ENCODE data around the gene PIEZO1. TPM values are rescaled to one million over a fixed set of nuclear protein-coding genes. Genes with fewer than 3 reads are reported as not detected.

PIEZO1 gene
- total and polyA plus RNA-seq, 2 experiments from 2014 or later, result 30.4 to 70.1 TPM

- Mint-ChIP-seq H3K9me3 (no peaks in the 10 kb centered on the region), H3K4me3 (no peak overlapping the region), H3K4me1 (peaks cover 20% of the 10 kb centered on the region), H3K36me3 (ENCODE audit: low read depth) (no peaks in the 10 kb centered on the region; the same call in 2 of the 3 replicates), H3K27me3 (ENCODE audit: insufficient read depth, low read depth, poor library complexity) (peaks cover 13% of the 10 kb centered on the region), H3K27ac (no peak overlapping the region)
- ATAC-seq, result no peak
- Histone ChIP-seq H2AFZ (no peak overlapping the region), H3K4me3 (no peak overlapping the region), H3K27ac (ENCODE audit: low read depth) (no peak overlapping the region), H3K9me2 (ENCODE audit: insufficient read depth) (no peaks in the 10 kb centered on the region), H3K4me2 (no peak overlapping the region), H3K36me3 (ENCODE audit: insufficient read depth) (no peaks in the 10 kb centered on the region), H3K79me2 (replicated peaks; ENCODE audit: insufficient read depth) (peaks cover 31% of the 10 kb centered on the region), H4K20me1 (replicated peaks; ENCODE audit: insufficient read depth) (peaks cover 5% of the 10 kb centered on the region; the same call in 1 of the 2 replicates), H3K4me1 (ENCODE audit: insufficient read depth) (peaks cover 5% of the 10 kb centered on the region; the same call in 1 of the 2 replicates), H3F3A (replicated peaks; ENCODE audit: low read depth) (0 out of 2 replicates have a peak, but pooled peaks cover 2% of the 10 kb centered on the region), H3K27me3 (ENCODE audit: insufficient read depth) (no peaks in the 10 kb centered on the region)
- no peak for DNase-seq (ENCODE audit: low spot score)
- TF ChIP-seq ZNF114 (CRISPR knock-in tag; IDR thresholded peaks at IDR 0.05) (no peak), ETS1 (IDR thresholded peaks at IDR 0.05) (no peak), EZH2phosphoT487 (IDR thresholded peaks at IDR 0.05; ENCODE audit: unreplicated experiment) (no peak), POLR2AphosphoS5 (IDR thresholded peaks at IDR 0.05; ENCODE audit: low read depth) (no peak), NANOG (IDR thresholded peaks at IDR 0.05; ENCODE audit: borderline replicate concordance) (no peak)
These were observed 82.4 kb downstream of the PIEZO1 start for GRCh38 chr16:88702371-88703210.

- H3K27me3 Mint-ChIP-seq (ENCODE audit: insufficient read depth, low read depth, poor library complexity), result peaks cover 6% of the 10 kb centered on the region
- DNase-seq (ENCODE audit: low spot score), result no peak
- no peak overlapping the region for H2AFZ ChIP-seq
- no peaks in the 10 kb centered on the region for H3K27me3 ChIP-seq (ENCODE audit: insufficient read depth)
- no peaks in the 10 kb centered on the region; the same call in 2 of the 3 replicates for H3K36me3 Mint-ChIP-seq (ENCODE audit: low read depth)
- no peak for ATAC-seq
- H3K27ac ChIP-seq (ENCODE audit: low read depth), result no peak overlapping the region
- no peaks in the 10 kb centered on the region for H3K9me2 ChIP-seq (ENCODE audit: insufficient read depth)
- no peaks in the 10 kb centered on the region for H3K4me1 ChIP-seq (ENCODE audit: insufficient read depth)
- H3K4me3 Mint-ChIP-seq, result no peak overlapping the region
- H3K9me3 Mint-ChIP-seq, result no peaks in the 10 kb centered on the region
- no peaks in the 10 kb centered on the region for H3K36me3 ChIP-seq (ENCODE audit: insufficient read depth)
- no peak overlapping the region for H3K27ac Mint-ChIP-seq
- no peak overlapping the region for H3K4me2 ChIP-seq
- H3K4me3 ChIP-seq, result no peak overlapping the region
- no peak for TF ChIP-seq REST (IDR thresholded peaks at IDR 0.05; ENCODE audit: unreplicated experiment)
- TF ChIP-seq POLR2AphosphoS5 (IDR thresholded peaks at IDR 0.05; ENCODE audit: low read depth), result no peak
- TF ChIP-seq STAT1 (IDR thresholded peaks at IDR 0.05; ENCODE audit: unreplicated experiment), result no peak
- TF ChIP-seq CTCF (conservative IDR thresholded peaks at IDR 0.05; ENCODE audit: low read depth in 2 of 2), result no peak
- TF ChIP-seq NANOG (IDR thresholded peaks at IDR 0.05; ENCODE audit: borderline replicate concordance), result no peak
- no peak for TF ChIP-seq CREB1 (CRISPR knock-in tag; IDR thresholded peaks at IDR 0.05; ENCODE audit: low read depth)
- no peak for TF ChIP-seq EZH2 (IDR thresholded peaks at IDR 0.05; ENCODE audit: low read depth, unreplicated experiment)
- H3K4me1 Mint-ChIP-seq, result peaks cover 12% of the 10 kb centered on the region
- H3F3A ChIP-seq (replicated peaks; ENCODE audit: low read depth), result no peaks in the 10 kb centered on the region
- peaks cover 23% of the 10 kb centered on the region for H3K79me2 ChIP-seq (replicated peaks; ENCODE audit: insufficient read depth)
- peaks cover 5% of the 10 kb centered on the region; the same call in 1 of the 2 replicates for H4K20me1 ChIP-seq (replicated peaks; ENCODE audit: insufficient read depth)
These were observed 83.2 kb downstream of the PIEZO1 start for GRCh38 chr16:88701581-88702370.

All from GM23338 (cell line).